Breast epithelium (tissue), 3 donors: ENCODE results near the gene PLEKHG1.

ENCODE experiments used
- CTCF ChIP-seq, 3 donors: fragments of 450-650 bp; IDR thresholded peaks; one replicate each; pipeline ENCODE4 v1.5.1; 2016 to 2017; ENCODE audit warnings: antibody characterized with exemption in 3 of 3, mild to moderate bottlenecking in 3 of 3, moderate library complexity in 3 of 3
- POLR2A ChIP-seq: fragments of 450-650 bp; IDR thresholded peaks from one replicate; pipeline ENCODE4 v1.6.1; 2016; ENCODE audit warnings: antibody characterized with exemption, mild to moderate bottlenecking, moderate library complexity
- POLR2AphosphoS5 ChIP-seq, 3 donors: sonication (generic); formaldehyde crosslinking; IDR thresholded peaks; one replicate each; pipeline ENCODE4 v1.6.1; 2017; ENCODE audit warnings: antibody characterized with exemption in 3 of 3

DNA sequence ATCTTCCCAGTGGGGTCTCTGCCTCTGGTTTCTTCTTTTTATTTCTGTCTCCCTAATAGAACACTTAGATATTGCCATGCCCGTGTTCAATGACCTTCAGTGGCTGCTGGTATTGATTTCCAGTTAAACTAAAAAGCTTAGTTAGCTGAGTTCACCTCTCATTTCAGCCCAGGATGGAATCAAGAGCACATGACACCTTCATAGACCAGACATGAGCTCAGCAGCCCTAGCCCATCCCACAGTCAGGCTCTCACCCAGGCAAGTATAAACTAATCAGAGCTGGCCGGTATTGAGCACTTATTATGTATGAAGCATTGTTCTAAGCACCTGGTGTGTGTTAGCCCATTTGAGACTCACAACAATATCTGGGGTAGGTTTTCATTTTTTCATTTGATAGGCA lies 33.7 kb upstream of the PLEKHG1 start:
- no peak for TF ChIP-seq POLR2A
- TF ChIP-seq POLR2AphosphoS5 (IDR thresholded peaks at IDR 0.05) = no peak
- TF ChIP-seq CTCF (IDR thresholded peaks at IDR 0.05) = no peak
